Measurements from ENCODE around the gene PRDM16.

PRDM16 gene

DNA sequence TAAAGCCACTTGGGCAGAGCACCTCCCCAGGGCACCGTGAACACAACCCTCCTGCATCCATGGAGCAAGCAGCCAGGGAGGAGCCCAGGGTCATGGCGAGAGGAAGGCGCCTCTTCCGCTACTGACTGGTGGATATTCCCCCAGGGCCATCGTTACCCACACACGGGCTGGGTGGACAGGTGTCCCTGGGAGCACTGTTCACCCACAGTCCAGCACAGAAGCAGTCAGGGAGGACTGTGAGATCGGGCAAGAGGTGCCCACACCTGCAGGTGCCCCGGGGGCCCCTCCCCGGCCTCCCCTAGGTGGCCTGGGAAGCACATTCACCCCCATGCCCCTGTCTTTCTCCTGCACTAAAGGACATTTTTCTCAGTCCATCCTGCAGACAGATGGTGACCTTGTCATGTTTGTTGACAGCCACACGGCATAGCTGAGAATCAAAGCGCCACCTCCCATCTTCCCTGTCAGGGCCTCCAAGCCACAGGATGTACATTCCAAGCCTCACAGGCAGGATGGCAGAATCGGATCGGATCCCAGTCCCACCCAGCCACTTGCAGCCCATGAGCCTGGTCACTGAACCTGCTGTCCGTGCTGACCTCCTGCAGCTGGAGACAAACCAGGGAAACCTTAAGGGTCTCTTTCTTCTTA, 160.2 kb downstream of the PRDM16 start:
- no peak overlapping the region for H3K4me3 ChIP-seq (ENCODE audit: low read length, poor library complexity, severe bottlenecking)
- TF ChIP-seq, protein P1, sequence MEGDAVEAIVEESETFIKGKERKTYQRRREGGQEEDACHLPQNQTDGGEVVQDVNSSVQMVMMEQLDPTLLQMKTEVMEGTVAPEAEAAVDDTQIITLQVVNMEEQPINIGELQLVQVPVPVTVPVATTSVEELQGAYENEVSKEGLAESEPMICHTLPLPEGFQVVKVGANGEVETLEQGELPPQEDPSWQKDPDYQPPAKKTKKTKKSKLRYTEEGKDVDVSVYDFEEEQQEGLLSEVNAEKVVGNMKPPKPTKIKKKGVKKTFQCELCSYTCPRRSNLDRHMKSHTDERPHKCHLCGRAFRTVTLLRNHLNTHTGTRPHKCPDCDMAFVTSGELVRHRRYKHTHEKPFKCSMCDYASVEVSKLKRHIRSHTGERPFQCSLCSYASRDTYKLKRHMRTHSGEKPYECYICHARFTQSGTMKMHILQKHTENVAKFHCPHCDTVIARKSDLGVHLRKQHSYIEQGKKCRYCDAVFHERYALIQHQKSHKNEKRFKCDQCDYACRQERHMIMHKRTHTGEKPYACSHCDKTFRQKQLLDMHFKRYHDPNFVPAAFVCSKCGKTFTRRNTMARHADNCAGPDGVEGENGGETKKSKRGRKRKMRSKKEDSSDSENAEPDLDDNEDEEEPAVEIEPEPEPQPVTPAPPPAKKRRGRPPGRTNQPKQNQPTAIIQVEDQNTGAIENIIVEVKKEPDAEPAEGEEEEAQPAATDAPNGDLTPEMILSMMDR (conservative IDR thresholded peaks at IDR 0.05; ENCODE audit: low read length), result no peak
- no peak for TF ChIP-seq EZH2phosphoT487 (IDR thresholded peaks at IDR 0.05; ENCODE audit: borderline replicate concordance)
- H2AFZ ChIP-seq (ENCODE audit: low read length), result no peak overlapping the region
- H3K79me2 ChIP-seq (ENCODE audit: insufficient read depth, low read length), result no peaks in the 10 kb centered on the region
- no peaks in the 10 kb centered on the region for H4K20me1 ChIP-seq (ENCODE audit: insufficient read depth, low read length, poor library complexity, severe bottlenecking)
- no peaks in the 10 kb centered on the region for H3K9me2 ChIP-seq (replicated peaks; ENCODE audit: low read depth, low read length)
- no peak overlapping the region for H3K9ac ChIP-seq (ENCODE audit: low read depth, low read length, poor library complexity, severe bottlenecking)
- H3K27me3 ChIP-seq (ENCODE audit: insufficient read depth, low read length, poor library complexity, severe bottlenecking), result no peaks in the 10 kb centered on the region
- no peaks in the 10 kb centered on the region for H3K9me3 ChIP-seq (ENCODE audit: insufficient read depth, low read depth, low read length)
- H3K4me1 ChIP-seq (ENCODE audit: insufficient read depth, low read length, poor library complexity, severe bottlenecking), result peaks cover 12% of the 10 kb centered on the region
- H3K36me3 ChIP-seq (ENCODE audit: insufficient read depth, low read length), result no peaks in the 10 kb centered on the region
- H3K4me2 ChIP-seq (ENCODE audit: low read depth, low read length, poor library complexity, severe bottlenecking), result no peak overlapping the region
- H3F3A ChIP-seq (ENCODE audit: low read depth), result no peaks in the 10 kb centered on the region

DNA sequence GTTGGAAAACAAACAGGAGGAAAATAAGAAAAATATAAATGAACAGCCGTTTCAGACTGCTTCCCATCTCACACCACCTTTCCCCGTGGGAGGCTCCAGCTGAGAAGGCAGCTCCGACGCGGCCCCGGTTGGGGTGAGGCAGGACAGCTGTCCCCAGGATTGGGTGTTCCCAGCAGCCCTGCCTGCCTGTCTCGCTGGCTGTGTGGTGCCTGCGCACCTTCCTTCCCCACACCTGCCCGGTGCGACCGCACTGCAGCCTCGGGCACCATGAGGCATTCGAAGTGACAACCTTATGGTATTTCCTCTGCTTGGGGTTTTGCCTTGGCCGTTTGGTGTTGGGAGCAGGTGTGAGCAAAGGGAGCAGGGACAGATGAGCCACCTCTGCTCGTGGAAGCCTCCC, 161.6 kb downstream of the PRDM16 start:
- no peaks in the 10 kb centered on the region for H3F3A ChIP-seq (ENCODE audit: low read depth)
- H3K4me3 ChIP-seq (ENCODE audit: low read length, poor library complexity, severe bottlenecking), result no peak overlapping the region
- H3K9me2 ChIP-seq (replicated peaks; ENCODE audit: low read depth, low read length), result no peaks in the 10 kb centered on the region
- no peak overlapping the region for H2AFZ ChIP-seq (ENCODE audit: low read length)
- no peak for TF ChIP-seq EZH2phosphoT487 (IDR thresholded peaks at IDR 0.05; ENCODE audit: borderline replicate concordance)
- TF ChIP-seq, protein P1 (conservative IDR thresholded peaks at IDR 0.05; ENCODE audit: low read length), result no peak
- H3K9me3 ChIP-seq (ENCODE audit: insufficient read depth, low read depth, low read length), result no peaks in the 10 kb centered on the region
- peaks cover 11% of the 10 kb centered on the region for H3K4me1 ChIP-seq (ENCODE audit: insufficient read depth, low read length, poor library complexity, severe bottlenecking)
- no peaks in the 10 kb centered on the region for H4K20me1 ChIP-seq (ENCODE audit: insufficient read depth, low read length, poor library complexity, severe bottlenecking)
- no peaks in the 10 kb centered on the region for H3K27me3 ChIP-seq (ENCODE audit: insufficient read depth, low read length, poor library complexity, severe bottlenecking)
- no peak overlapping the region for H3K9ac ChIP-seq (ENCODE audit: low read depth, low read length, poor library complexity, severe bottlenecking)
- no peak overlapping the region for H3K4me2 ChIP-seq (ENCODE audit: low read depth, low read length, poor library complexity, severe bottlenecking)
- H3K79me2 ChIP-seq (ENCODE audit: insufficient read depth, low read length), result no peaks in the 10 kb centered on the region
- H3K36me3 ChIP-seq (ENCODE audit: insufficient read depth, low read length), result no peaks in the 10 kb centered on the region

DNA sequence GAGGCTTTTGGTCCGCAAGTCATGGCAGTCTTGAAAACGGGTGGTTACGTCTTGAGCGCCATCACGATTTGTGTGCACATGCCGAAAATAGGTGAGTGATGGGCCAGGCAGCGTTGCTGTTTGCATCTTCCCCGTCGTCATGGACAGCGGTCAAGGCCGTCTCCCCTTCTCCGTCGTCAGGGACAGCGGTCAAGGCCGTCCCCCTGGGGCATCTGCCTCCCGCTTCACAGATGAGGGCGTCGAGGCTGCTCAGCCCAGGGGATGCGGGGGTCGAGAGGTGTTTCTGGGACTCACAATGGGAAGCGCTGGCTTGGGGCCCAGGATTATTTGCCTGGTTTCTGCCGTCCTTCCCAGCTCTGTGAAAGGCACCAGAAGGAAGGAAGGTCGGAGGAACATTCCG, 162.2 kb downstream of the PRDM16 start:
- Histone ChIP-seq H3K9ac (ENCODE audit: low read depth, low read length, poor library complexity, severe bottlenecking) (no peak overlapping the region), H3K4me1 (ENCODE audit: insufficient read depth, low read length, poor library complexity, severe bottlenecking) (peaks cover 4% of the 10 kb centered on the region), H4K20me1 (ENCODE audit: insufficient read depth, low read length, poor library complexity, severe bottlenecking) (no peaks in the 10 kb centered on the region), H3K27me3 (ENCODE audit: insufficient read depth, low read length, poor library complexity, severe bottlenecking) (no peaks in the 10 kb centered on the region), H3K79me2 (ENCODE audit: insufficient read depth, low read length) (no peaks in the 10 kb centered on the region), H3K4me2 (ENCODE audit: low read depth, low read length, poor library complexity, severe bottlenecking) (no peak overlapping the region), H2AFZ (ENCODE audit: low read length) (no peak overlapping the region), H3K4me3 (ENCODE audit: low read length, poor library complexity, severe bottlenecking) (no peak overlapping the region), H3K36me3 (ENCODE audit: insufficient read depth, low read length) (no peaks in the 10 kb centered on the region), H3K9me3 (ENCODE audit: insufficient read depth, low read depth, low read length) (no peaks in the 10 kb centered on the region), H3K9me2 (replicated peaks; ENCODE audit: low read depth, low read length) (no peaks in the 10 kb centered on the region), H3F3A (ENCODE audit: low read depth) (no peaks in the 10 kb centered on the region)
- TF ChIP-seq, protein P1 (conservative IDR thresholded peaks at IDR 0.05; ENCODE audit: low read length), result no peak
- no peak for TF ChIP-seq EZH2phosphoT487 (IDR thresholded peaks at IDR 0.05; ENCODE audit: borderline replicate concordance)
